RKO (cell line): ENCODE results near the gene CENPH.
"Not testable (repeated sequence)": the region's sequence is repeated elsewhere in the genome, so short reads cannot be mapped to it uniquely, and the experiment has no call there.

Experiments
- DNase-seq: peaks from one replicate; pipeline ENCODE4 v3.0.0-alpha.2; 2016; ENCODE audit warnings: low spot score

Gene CENPH

GRCh38 chr5:69209602-69210001 lies 20.2 kb downstream of the CENPH start:
- DNase-seq = no peak

GRCh38 chr5:69211200-69211599 lies 21.8 kb downstream of the CENPH start:
- no peak for DNase-seq

- no peak for DNase-seq
Observed at GRCh38 chr5:69212022-69212421, 22.6 kb downstream of the CENPH start.

- DNase-seq = peak; percentile 69
Observed at GRCh38 chr5:69213513-69214215, 24.3 kb downstream of the CENPH start.

- DNase-seq = no peak
Observed at GRCh38 chr5:69217151-69217511, 27.7 kb downstream of the CENPH start.

- peak; percentile 93 for DNase-seq
Observed at GRCh38 chr5:69217548-69218526, 28.5 kb downstream of the CENPH start.

GRCh38 chr5:69219939-69220338 lies 30.6 kb downstream of the CENPH start:
- DNase-seq = no peak

GRCh38 chr5:69220371-69220770 lies 31.0 kb downstream of the CENPH start:
- DNase-seq = not testable (repeated sequence)

GRCh38 chr5:69220833-69221232 lies 31.4 kb downstream of the CENPH start:
- not testable (repeated sequence) for DNase-seq

GRCh38 chr5:69224520-69224919 lies 35.1 kb downstream of the CENPH start:
- DNase-seq = no peak

GRCh38 chr5:69225860-69226259 lies 36.5 kb downstream of the CENPH start:
- no peak for DNase-seq

- DNase-seq = no peak
Observed at GRCh38 chr5:69230181-69230580, 40.8 kb downstream of the CENPH start.

GRCh38 chr5:69231281-69231680 lies 41.9 kb downstream of the CENPH start:
- DNase-seq = no peak

GRCh38 chr5:69231851-69232250 lies 42.5 kb downstream of the CENPH start:
- DNase-seq = no peak

- DNase-seq = peak; percentile 94
Observed at GRCh38 chr5:69234457-69235268, 45.3 kb downstream of the CENPH start, which contains the start of gene CDK7. Gene CDK7, plus strand, starts transcription at chr5:69234886. Its CDS starts 90 bp downstream, at chr5:69234976.

- not testable (repeated sequence) for DNase-seq
Observed at GRCh38 chr5:69236733-69237132, 47.4 kb downstream of the CENPH start.

GRCh38 chr5:69237877-69238276 lies 48.5 kb downstream of the CENPH start:
- peak; percentile 41 for DNase-seq

- peak; percentile 81 for DNase-seq
Observed at GRCh38 chr5:69238760-69239251, 49.4 kb downstream of the CENPH start.

- DNase-seq = no peak
Observed at GRCh38 chr5:69242215-69242927, 53.0 kb downstream of the CENPH start.

GRCh38 chr5:69245031-69245430 lies 55.6 kb downstream of the CENPH start:
- no peak for DNase-seq

- DNase-seq = no peak
Observed at GRCh38 chr5:69248019-69248418, 58.6 kb downstream of the CENPH start.
